K562 (cell line): ENCODE results near the gene RUSC1. TPM values are rescaled to one million over a fixed set of nuclear protein-coding genes. Genes with fewer than 3 reads are reported as not detected.

Source experiments
- PHB2 ChIP-seq: fragments of 450-650 bp; IDR thresholded peaks from 2 replicates; pipeline ENCODE4 v1.6.1; 2017; ENCODE audit warnings: low read depth
- polyA plus RNA-seq, 8 experiments: library from polyadenylated mRNA; depleted of rRNA in 4 of 8; stranded (reverse) in 5 of 8; unstranded in 3 of 8; fragments of >200 nt; fragmentation: Nextera tagmentation in 2 of 8; fragmentation: Illumina TruSeq in 1 of 8; extraction: Ambion mirVana in 2 of 8; extraction: Trizol in 1 of 8; gene quantifications; 2 replicates each; pipeline versions ENCODE4 v1.2.1 to v1.2.3, GENCODE V29; 2011 to 2014; ENCODE audit warnings: inconsistent platforms in 1 of 8, missing spikeins in 1 of 8
- total RNA-seq, 7 experiments: library from RNA; depleted of rRNA in 6 of 7; stranded (reverse); fragments of >200 nt in 6 of 7; fragmentation: Illumina TruSeq in 2 of 7; extraction: Trizol in 2 of 7; gene quantifications; 2 replicates each; pipeline versions ENCODE4 v1.2.1 to v1.2.3, GENCODE V29; 2011 to 2021; ENCODE audit warnings: low replicate concordance in 1 of 7
- TF ChIP-seq, protein P1 (sequence below), 2 experiments: fragments of 450-650 bp; formaldehyde crosslinking in 1 of 2; IDR thresholded peaks; 2 replicates each; pipeline versions ENCODE4 v1.4.0 to v1.6.1; 2014 to 2020; ENCODE audit warnings: mild to moderate bottlenecking in 2 of 2, borderline replicate concordance in 1 of 2, low read depth in 1 of 2

The RUSC1 gene
- total and polyA plus RNA-seq, 9 of the 15 experiments (the other 6 are each of a cell fraction or from before 2014, with no cell fraction given): 5.7 to 68.3 (median 33.6) TPM

DNA sequence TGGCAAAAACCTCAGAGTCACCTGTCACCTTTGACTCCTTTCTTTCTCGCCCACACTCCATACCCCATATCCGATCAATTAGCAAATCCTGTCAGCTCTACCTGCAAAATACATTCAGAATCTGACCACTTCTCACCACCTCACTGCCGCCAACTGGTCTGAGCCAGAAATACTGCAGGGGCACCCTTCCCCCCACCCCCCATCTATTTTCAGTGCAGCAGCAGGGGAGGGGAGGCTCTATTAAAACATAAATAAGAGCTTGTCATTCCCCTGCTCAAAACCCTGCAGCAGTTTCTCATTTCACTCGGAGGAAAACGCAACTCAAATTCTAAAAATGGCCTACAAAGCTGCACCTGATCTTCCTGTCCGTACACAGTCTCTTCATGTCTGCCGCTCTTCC is 23.3 kb upstream of the RUSC1 start (continued):
- TF ChIP-seq, protein P1, sequence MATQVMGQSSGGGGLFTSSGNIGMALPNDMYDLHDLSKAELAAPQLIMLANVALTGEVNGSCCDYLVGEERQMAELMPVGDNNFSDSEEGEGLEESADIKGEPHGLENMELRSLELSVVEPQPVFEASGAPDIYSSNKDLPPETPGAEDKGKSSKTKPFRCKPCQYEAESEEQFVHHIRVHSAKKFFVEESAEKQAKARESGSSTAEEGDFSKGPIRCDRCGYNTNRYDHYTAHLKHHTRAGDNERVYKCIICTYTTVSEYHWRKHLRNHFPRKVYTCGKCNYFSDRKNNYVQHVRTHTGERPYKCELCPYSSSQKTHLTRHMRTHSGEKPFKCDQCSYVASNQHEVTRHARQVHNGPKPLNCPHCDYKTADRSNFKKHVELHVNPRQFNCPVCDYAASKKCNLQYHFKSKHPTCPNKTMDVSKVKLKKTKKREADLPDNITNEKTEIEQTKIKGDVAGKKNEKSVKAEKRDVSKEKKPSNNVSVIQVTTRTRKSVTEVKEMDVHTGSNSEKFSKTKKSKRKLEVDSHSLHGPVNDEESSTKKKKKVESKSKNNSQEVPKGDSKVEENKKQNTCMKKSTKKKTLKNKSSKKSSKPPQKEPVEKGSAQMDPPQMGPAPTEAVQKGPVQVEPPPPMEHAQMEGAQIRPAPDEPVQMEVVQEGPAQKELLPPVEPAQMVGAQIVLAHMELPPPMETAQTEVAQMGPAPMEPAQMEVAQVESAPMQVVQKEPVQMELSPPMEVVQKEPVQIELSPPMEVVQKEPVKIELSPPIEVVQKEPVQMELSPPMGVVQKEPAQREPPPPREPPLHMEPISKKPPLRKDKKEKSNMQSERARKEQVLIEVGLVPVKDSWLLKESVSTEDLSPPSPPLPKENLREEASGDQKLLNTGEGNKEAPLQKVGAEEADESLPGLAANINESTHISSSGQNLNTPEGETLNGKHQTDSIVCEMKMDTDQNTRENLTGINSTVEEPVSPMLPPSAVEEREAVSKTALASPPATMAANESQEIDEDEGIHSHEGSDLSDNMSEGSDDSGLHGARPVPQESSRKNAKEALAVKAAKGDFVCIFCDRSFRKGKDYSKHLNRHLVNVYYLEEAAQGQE (IDR thresholded peaks at IDR 0.05; ENCODE audit: borderline replicate concordance): peak; percentile 63
- TF ChIP-seq, protein P1 (CRISPR knock-in tag; IDR thresholded peaks at IDR 0.05; ENCODE audit: low read depth): no peak
- no peak for TF ChIP-seq PHB2
- TF ChIP-seq, all 486 proteins: peak for 2
